Measurements from ENCODE around the gene ASAH2. TPM values are rescaled to one million over a fixed set of nuclear protein-coding genes. Genes with fewer than 3 reads are reported as not detected.

The ASAH2 gene
- total and polyA plus RNA-seq, 2 of the 8 experiments (the other 6 are each of a cell fraction or from before 2014, with no cell fraction given) = 1.2 to 3.1 TPM

- no peak overlapping the region for H2AK5ac ChIP-seq (ENCODE audit: low read depth, low read length)
- H4K91ac ChIP-seq (replicated peaks; ENCODE audit: insufficient read length, low read length) = no peak overlapping the region
- no peaks in the 10 kb centered on the region for H3K4me1 ChIP-seq (replicated peaks in 1 of 4; ENCODE audit: control insufficient read depth in 3 of 4, insufficient read depth in 4 of 4, low read length in 3 of 4)
- H3K4me3 ChIP-seq (ENCODE audit: extremely low read depth in 1 of 4, insufficient read depth in 2 of 4, low read depth in 3 of 4, low read length in 4 of 4) = no peak overlapping the region
- H2AFZ ChIP-seq (ENCODE audit: low read length) = no peak overlapping the region
- DNase-seq (ENCODE audit: low read depth in 1 of 2, low spot score in 2 of 2) (no peak), FAIRE-seq (no peak)
- ChIA-PET POLR2A (ENCODE audit: partially characterized antibody) (no interaction called here), CTCF (ENCODE audit: partially characterized antibody) (interaction anchor here (0.7 kb wide), 2 partner anchors 20 to 244 kb away, joined by 3 read pairs; no protein-coding TSS in a partner anchor)
- H3K14ac ChIP-seq (ENCODE audit: insufficient read length) = no peak overlapping the region
- no peaks in the 10 kb centered on the region for H3K9me3 ChIP-seq (ENCODE audit: insufficient read depth in 2 of 2, low read depth in 1 of 2, low read length in 1 of 2)
- H3K4ac ChIP-seq (replicated peaks; ENCODE audit: insufficient read length, low read depth, low read length) = no peak overlapping the region
- no peaks in the 10 kb centered on the region for H3K36me3 ChIP-seq (ENCODE audit: control insufficient read depth in 2 of 4, insufficient read depth in 4 of 4, low read length in 3 of 4)
- no peaks in the 10 kb centered on the region for H4K20me1 ChIP-seq (replicated peaks in 1 of 2; ENCODE audit: control insufficient read depth in 1 of 2, insufficient read depth in 2 of 2, low read length in 2 of 2)
- no peaks in the 10 kb centered on the region for H3K23me2 ChIP-seq (ENCODE audit: low read depth, low read length)
- no peaks in the 10 kb centered on the region for H3K79me2 ChIP-seq (ENCODE audit: control insufficient read depth in 1 of 2, insufficient read depth in 2 of 2, low read length in 2 of 2)
- no peak overlapping the region for H3K9ac ChIP-seq (replicated peaks in 1 of 4; ENCODE audit: extremely low read depth in 1 of 4, low read depth in 3 of 4, low read length in 3 of 4)
- H4K5ac ChIP-seq (ENCODE audit: insufficient read length, low read depth, low read length) = no peak overlapping the region
- H2BK120ac ChIP-seq (replicated peaks; ENCODE audit: low read depth, low read length) = no peak overlapping the region
- no peak overlapping the region for H2BK20ac ChIP-seq (ENCODE audit: low read length)
- no peak overlapping the region for H2BK15ac ChIP-seq (ENCODE audit: low read length)
- no peaks in the 10 kb centered on the region for H3K27me3 ChIP-seq (replicated peaks in 1 of 4; ENCODE audit: control insufficient read depth in 3 of 4, extremely low read depth in 1 of 4, insufficient read depth in 3 of 4, low read length in 3 of 4)
- no peak overlapping the region for H3K56ac ChIP-seq (replicated peaks; ENCODE audit: insufficient read length, low read depth, low read length)
- no peak overlapping the region for H3K27ac ChIP-seq (ENCODE audit: low read depth, low read length)
- no peak overlapping the region for H3K23ac ChIP-seq (ENCODE audit: insufficient read length)
- no peaks in the 10 kb centered on the region for H3K79me1 ChIP-seq (ENCODE audit: low read depth, low read length)
- no peak overlapping the region for H4K8ac ChIP-seq (ENCODE audit: extremely low read depth, insufficient read depth, low read length)
- H2BK5ac ChIP-seq (ENCODE audit: low read depth, low read length) = no peak overlapping the region
- 85% methylated on average over 1 of the region's 1 CpG; no CpG with 5 or more reads in 1 of the 2 experiments for WGBS, 2 experiments (ENCODE audit: extremely low coverage in 1 of 2, insufficient coverage in 1 of 2, insufficient read length in 1 of 2, insufficient replicate concordance in 2 of 2, low coverage in 1 of 2, low lambda C conversion rate in 2 of 2, missing lambda C conversion rate in 1 of 2)
- TF ChIP-seq RAD21 (IDR thresholded peaks at IDR 0.05 in 1 of 2, conservative IDR thresholded peaks at IDR 0.05 in 1 of 2; ENCODE audit: low read depth in 2 of 2, low read length in 2 of 2) (peak; percentile 72 to 77), ATF2 (IDR thresholded peaks at IDR 0.05; ENCODE audit: low read length) (no peak), CTCF (IDR thresholded peaks at IDR 0.05; ENCODE audit: control extremely low read depth in 1 of 3, insufficient read depth in 1 of 3, low read depth in 1 of 3, low read length in 3 of 3) (peak in 2 of 3 experiments; percentile 46 to 47; a peak in 3 of 4 replicates)
- H3K4me2 ChIP-seq (ENCODE audit: insufficient read depth in 1 of 2, low read depth in 2 of 2, low read length in 2 of 2) = no peak overlapping the region
- no peak overlapping the region for H2BK12ac ChIP-seq (ENCODE audit: low read depth, low read length)
- no peak overlapping the region for H3K18ac ChIP-seq (ENCODE audit: extremely low read depth, low read length)
Observed at GRCh38 chr10:50291261-50291850, 40.0 kb upstream of the ASAH2 start.
